GM19467 (cell line): ENCODE results near the gene MAML3.

ENCODE experiments used
- ATAC-seq: cut with Tn5 transposase; IDR thresholded peaks from one replicate; pipeline ENCODE4 v1.9.1; 2021; ENCODE audit warnings: mild to moderate bottlenecking, moderate library complexity; ENCODE audit not compliant: unreplicated experiment

The MAML3 gene

GRCh38 chr4:139672732-139673131 lies 481.3 kb downstream of the MAML3 start:
- ATAC-seq, result no peak

- no peak for ATAC-seq
Observed at GRCh38 chr4:139672215-139672614, 481.8 kb downstream of the MAML3 start.

GRCh38 chr4:139670775-139671174 lies 483.2 kb downstream of the MAML3 start:
- ATAC-seq, result no peak

GRCh38 chr4:139669890-139670289 lies 484.1 kb downstream of the MAML3 start:
- no peak for ATAC-seq

- ATAC-seq, result no peak
Observed at GRCh38 chr4:139669335-139669734, 484.6 kb downstream of the MAML3 start.

GRCh38 chr4:139668658-139669201 lies 485.3 kb downstream of the MAML3 start:
- ATAC-seq, result no peak

- ATAC-seq, result no peak
Observed at GRCh38 chr4:139668036-139668435, 485.9 kb downstream of the MAML3 start.
